Measurements from ENCODE around the gene MED25. TPM values are rescaled to one million over a fixed set of nuclear protein-coding genes. Genes with fewer than 3 reads are reported as not detected.
A peak's percentile ranks its signal among the peaks of the same experiment; 100 is the strongest.

Gene MED25
- total and polyA plus RNA-seq, 9 of the 15 experiments (the other 6 are each of a cell fraction or from before 2014, with no cell fraction given) = 4.1 to 93.9 (median 19.3) TPM

GRCh38 chr19:49876422-49877019 is 58.4 kb downstream of the MED25 start (continued):
- peak; percentile 2; the same call in 1 of the 2 replicates for TF ChIP-seq TFE3 (CRISPR knock-in tag; IDR thresholded peaks at IDR 0.05)
- 0 out of 2 replicates have a peak, but pooled peaks have one; percentile 32 for TF ChIP-seq FOXM1 (IDR thresholded peaks at IDR 0.05; ENCODE audit: low read depth)
- no peak for TF ChIP-seq FOXM1 (CRISPR knock-in tag; IDR thresholded peaks at IDR 0.05; ENCODE audit: low read depth)
- peak; percentile 92 for TF ChIP-seq ZBTB12 (CRISPR knock-in tag; IDR thresholded peaks at IDR 0.05)
- TF ChIP-seq MYC (IDR thresholded peaks at IDR 0.05; ENCODE audit: low read depth, low read length) = peak; percentile 59; the same call in 1 of the 2 replicates
- TF ChIP-seq MYC (CRISPR knock-in tag; IDR thresholded peaks at IDR 0.05; ENCODE audit: borderline replicate concordance, low read depth) = peak; percentile 54; the same call in 1 of the 2 replicates
- no peak for TF ChIP-seq TRIM24 (IDR thresholded peaks at IDR 0.05)
- peak; percentile 21 for TF ChIP-seq ASH1L (IDR thresholded peaks at IDR 0.05; ENCODE audit: borderline replicate concordance, low read depth, partially characterized antibody)
- peak; percentile 92 for TF ChIP-seq HCFC1 (IDR thresholded peaks at IDR 0.05; ENCODE audit: low read depth, low read length)
- peak; percentile 2 for TF ChIP-seq DIDO1 (tag; IDR thresholded peaks at IDR 0.05; ENCODE audit: low read depth)
- peak; percentile 58; the same call in 1 of the 2 replicates for TF ChIP-seq ELF1 (tag; IDR thresholded peaks at IDR 0.05)
- TF ChIP-seq ZNF57 (CRISPR knock-in tag; IDR thresholded peaks at IDR 0.05) = no peak
- TF ChIP-seq POLR2AphosphoS2 (IDR thresholded peaks at IDR 0.05; ENCODE audit: low read length) = peak; percentile 67; the same call in 1 of the 2 replicates
- TF ChIP-seq JUND (IDR thresholded peaks at IDR 0.05; ENCODE audit: borderline replicate concordance, low read depth, low read length) = peak; percentile 85
- TF ChIP-seq JUND (tag; IDR thresholded peaks at IDR 0.05; ENCODE audit: borderline replicate concordance, low read depth, low read length) = peak; percentile 49; the same call in 1 of the 3 replicates
- TF ChIP-seq ZKSCAN3 (CRISPR knock-in tag; IDR thresholded peaks at IDR 0.05) = no peak
- no peak for TF ChIP-seq TAF15 (IDR thresholded peaks at IDR 0.05; ENCODE audit: low read depth, low read length)
- peak; percentile 48; the same call in 1 of the 2 replicates for TF ChIP-seq SIN3B (IDR thresholded peaks at IDR 0.05; ENCODE audit: low read depth)
- no peak for TF ChIP-seq DNMT1 (IDR thresholded peaks at IDR 0.05)
- TF ChIP-seq BDP1 (IDR thresholded peaks at IDR 0.05; ENCODE audit: insufficient read depth, insufficient read length) = no peak
- TF ChIP-seq GATAD2A (IDR thresholded peaks at IDR 0.05) = peak; percentile 60; the same call in 1 of the 2 replicates
- peak; percentile 87 for TF ChIP-seq ATF3 (IDR thresholded peaks at IDR 0.05)
- peak; percentile 92 for TF ChIP-seq ATF3 (CRISPR knock-in tag; conservative IDR thresholded peaks at IDR 0.05)
- peak; percentile 33; the same call in 1 of the 2 replicates for TF ChIP-seq ZNF76 (CRISPR knock-in tag; IDR thresholded peaks at IDR 0.05; ENCODE audit: borderline replicate concordance)
- TF ChIP-seq HNRNPL (IDR thresholded peaks at IDR 0.05; ENCODE audit: low read depth, low read length) = no peak
- peak; percentile 45 to 70; a peak in 3 of 4 replicates for TF ChIP-seq NRF1 (conservative IDR thresholded peaks at IDR 0.05 in 1 of 2, IDR thresholded peaks at IDR 0.05 in 1 of 2)
- TF ChIP-seq MEIS2 (IDR thresholded peaks at IDR 0.05; ENCODE audit: partially characterized antibody) = peak; percentile 95
- TF ChIP-seq NR2C1 (IDR thresholded peaks at IDR 0.05) = peak; percentile 91; the same call in 1 of the 2 replicates
- peak; percentile 71 for TF ChIP-seq NR2C1 (tag; IDR thresholded peaks at IDR 0.05)

All from K562 (cell line).